HEK293T (cell line): Measurements from ENCODE around the gene RAB11A.

Experiments
- CTCF ChIA-PET: fragments of 350-600 bp; formaldehyde crosslinking; extraction: SDS; loops from one replicate; lab custom pipeline; 2021; ENCODE audit warnings: antibody characterized with exemption, inconsistent platforms; lab: Yijun Ruan, JAX
- POLR2A ChIA-PET: fragments of 350-600 bp; formaldehyde crosslinking; extraction: SDS; loops from one replicate; lab custom pipeline; 2020; ENCODE audit warnings: antibody characterized with exemption, inconsistent platforms; lab: Yijun Ruan, JAX
- DNase-seq: peaks from one replicate; pipeline ENCODE4 v3.0.0; 2012; ENCODE audit warnings: mixed read lengths; ENCODE audit errors: extremely low spot score
- ARNT ChIP-seq: fragments of 450-650 bp; IDR thresholded peaks from 2 replicates; pipeline ENCODE4 v1.6.1; 2017; ENCODE audit warnings: mild to moderate bottlenecking
- BHLHE40 ChIP-seq: fragments of 450-650 bp; IDR thresholded peaks from 2 replicates; pipeline ENCODE4 v1.6.1; 2016; ENCODE audit warnings: mild to moderate bottlenecking, moderate library complexity, borderline replicate concordance
- CTBP1 ChIP-seq: fragments of 450-650 bp; IDR thresholded peaks from 2 replicates; pipeline ENCODE4 v1.6.1; 2016; ENCODE audit warnings: borderline replicate concordance
- ELF4 ChIP-seq: fragments of 450-650 bp; IDR thresholded peaks from 2 replicates; pipeline ENCODE4 v1.6.1; 2017; ENCODE audit warnings: antibody characterized with exemption
- FOXA1 ChIP-seq: fragments of 450-650 bp; IDR thresholded peaks from 2 replicates; pipeline ENCODE4 v1.6.1; 2016; ENCODE audit warnings: mild to moderate bottlenecking
- FOXK2 ChIP-seq: fragments of 450-650 bp; IDR thresholded peaks from 2 replicates; pipeline ENCODE4 v1.6.1; 2016; ENCODE audit warnings: mild to moderate bottlenecking
- FOXM1 ChIP-seq: fragments of 450-650 bp; IDR thresholded peaks from 2 replicates; pipeline ENCODE4 v1.6.1; 2017; ENCODE audit warnings: mild to moderate bottlenecking, borderline replicate concordance
- HDGF ChIP-seq: fragments of 450-650 bp; IDR thresholded peaks from 2 replicates; pipeline ENCODE4 v1.6.1; 2017; ENCODE audit warnings: antibody characterized with exemption, borderline replicate concordance
- L3MBTL2 ChIP-seq: fragments of 450-650 bp; conservative IDR thresholded peaks from 2 replicates; pipeline ENCODE4 v1.6.1; 2016; ENCODE audit warnings: mild to moderate bottlenecking
- LEF1 ChIP-seq: fragments of 450-650 bp; IDR thresholded peaks from 2 replicates; pipeline ENCODE4 v1.6.1; 2017; ENCODE audit warnings: mild to moderate bottlenecking, borderline replicate concordance
- NFRKB ChIP-seq: fragments of 450-650 bp; IDR thresholded peaks from 2 replicates; pipeline ENCODE4 v1.6.1; 2016; ENCODE audit warnings: mild to moderate bottlenecking, moderate library complexity
- PKNOX1 ChIP-seq: fragments of 450-650 bp; IDR thresholded peaks from 2 replicates; pipeline ENCODE4 v1.6.1; 2016
- SP1 ChIP-seq: fragments of 450-650 bp; IDR thresholded peaks from 2 replicates; pipeline ENCODE4 v1.6.1; 2017
- SUZ12 ChIP-seq: fragments of 450-650 bp; IDR thresholded peaks from 2 replicates; pipeline ENCODE4 v1.6.1; 2016; ENCODE audit warnings: mild to moderate bottlenecking
- TARDBP ChIP-seq: fragments of 450-650 bp; IDR thresholded peaks from 2 replicates; pipeline ENCODE4 v1.6.1; 2016
- ZNF384 ChIP-seq: fragments of 450-650 bp; IDR thresholded peaks from 2 replicates; pipeline ENCODE4 v1.6.1; 2016

RAB11A gene

GRCh38 chr15:65914981-65915925, 46.0 kb downstream of the RAB11A start:
- DNase-seq, result no peak
- ChIA-PET CTCF (no interaction called here), POLR2A (no interaction called here)
- TF ChIP-seq FOXM1 (no peak), CTBP1 (no peak), ZNF384 (no peak), FOXA1 (no peak), FOXK2 (no peak), BHLHE40 (no peak), NFRKB (no peak), SUZ12 (no peak), ARNT (no peak), HDGF (no peak), PKNOX1 (no peak), LEF1 (no peak), TARDBP (no peak), ELF4 (no peak), L3MBTL2 (no peak), SP1 (no peak)

DNA sequence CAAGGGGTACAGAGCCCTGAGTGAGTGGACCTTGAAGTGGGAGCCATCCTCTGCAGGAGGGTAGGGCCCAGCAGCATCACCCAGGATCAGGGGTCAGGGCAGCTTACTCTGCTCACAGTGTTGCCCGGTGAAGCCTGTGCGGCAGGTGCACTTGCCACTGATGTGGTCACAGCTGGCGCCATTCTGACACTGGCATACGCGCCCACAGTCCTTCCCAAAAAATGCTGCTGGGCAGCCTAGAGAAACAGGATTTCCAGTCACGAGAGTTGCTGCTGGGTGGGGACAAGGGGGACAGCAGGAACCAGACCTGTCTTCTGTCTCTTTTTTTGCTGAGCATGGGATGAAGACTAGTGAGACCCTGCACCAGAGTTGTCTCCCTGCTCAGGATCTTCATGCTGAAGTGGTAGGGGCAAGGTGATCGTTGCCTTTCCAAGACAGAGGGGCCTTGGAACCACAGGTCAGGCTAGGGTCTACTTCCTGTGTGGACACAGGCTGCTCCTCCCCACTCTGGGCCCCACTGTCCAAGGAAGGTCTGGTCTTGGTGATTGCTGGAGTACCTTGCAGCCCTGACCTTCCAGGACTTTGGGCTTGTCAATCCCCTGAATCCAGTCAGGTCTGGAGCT, 46.9 kb downstream of the RAB11A start:
- POLR2A ChIA-PET, result no interaction called here
- DNase-seq, result no peak
- TF ChIP-seq BHLHE40, result no peak
- no peak for TF ChIP-seq FOXM1
- no peak for TF ChIP-seq FOXK2
- TF ChIP-seq PKNOX1, result no peak
- CTCF ChIA-PET, result no interaction called here

- ChIA-PET CTCF (no interaction called here), POLR2A (interaction anchor here (0.7 kb wide), 1 partner anchor 16 kb away, joined by 3 read pairs; no protein-coding TSS in a partner anchor)
- peak; percentile 56 for DNase-seq
- no peak for TF ChIP-seq FOXK2
- no peak for TF ChIP-seq FOXM1
These were observed 47.5 kb downstream of the RAB11A start for GRCh38 chr15:65916664-65917406.

DNA sequence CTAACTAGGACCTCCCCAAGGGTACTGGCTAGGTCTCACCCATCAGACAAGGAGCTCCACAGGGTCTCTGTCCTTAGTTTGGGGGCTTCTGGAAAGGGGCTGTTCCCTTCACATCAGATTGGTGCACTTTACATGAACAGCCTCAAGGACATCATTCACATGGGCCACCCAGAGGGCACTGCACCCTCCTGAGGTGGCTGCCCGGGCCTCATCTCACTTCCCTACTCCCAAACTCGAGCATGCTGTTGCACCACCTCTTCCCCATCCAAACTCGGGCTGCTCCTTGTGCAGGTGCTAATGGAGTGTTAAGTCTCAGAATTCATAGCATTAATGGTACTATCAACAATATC, 48.1 kb downstream of the RAB11A start:
- POLR2A ChIA-PET, result interaction anchor here (0.7 kb wide), 1 partner anchor 16 kb away, joined by 3 read pairs; no protein-coding TSS in a partner anchor
- CTCF ChIA-PET, result no interaction called here
- TF ChIP-seq CTBP1, result no peak
- TF ChIP-seq SUZ12, result no peak
- no peak for TF ChIP-seq FOXM1
- TF ChIP-seq NFRKB, result no peak
- no peak for TF ChIP-seq HDGF
- TF ChIP-seq ELF4, result no peak
- no peak for TF ChIP-seq BHLHE40
- no peak for TF ChIP-seq ZNF384
- no peak for TF ChIP-seq SP1
- DNase-seq, result no peak

- DNase-seq, result no peak
- POLR2A ChIA-PET, result no interaction called here
- TF ChIP-seq FOXM1, result no peak
- no peak for TF ChIP-seq SUZ12
- TF ChIP-seq HDGF, result no peak
- TF ChIP-seq FOXK2, result no peak
- TF ChIP-seq L3MBTL2, result no peak
- no peak for TF ChIP-seq ARNT
- no peak for TF ChIP-seq NFRKB
- TF ChIP-seq BHLHE40, result no peak
- no peak for TF ChIP-seq CTBP1
- no peak for TF ChIP-seq SP1
- no peak for TF ChIP-seq ELF4
- TF ChIP-seq TARDBP, result no peak
- no peak for TF ChIP-seq LEF1
- no peak for TF ChIP-seq FOXA1
- TF ChIP-seq PKNOX1, result no peak
- no peak for TF ChIP-seq ZNF384
- CTCF ChIA-PET, result interaction anchor here (0.6 kb wide), 1 partner anchor 200 kb away, joined by 3 read pairs; no protein-coding TSS in a partner anchor
These were observed 48.6 kb downstream of the RAB11A start for GRCh38 chr15:65917936-65918335.
